ENCODE data around the gene TMEM198.
A peak's percentile ranks its signal among the peaks of the same experiment; 100 is the strongest.

Gene TMEM198

GRCh38 chr2:219509780-219510511, 33.9 kb upstream of the TMEM198 start:
- Histone ChIP-seq H3K27ac (ENCODE audit: low read length) (no peak overlapping the region), H3K36me3 (ENCODE audit: control insufficient read depth in 2 of 2, insufficient read depth in 2 of 2, low read length in 2 of 2) (peaks cover 7 to 9% of the 10 kb centered on the region in 2 donors), H3K4me1 (ENCODE audit: control insufficient read depth, insufficient read depth, low read length) (peaks cover 17% of the 10 kb centered on the region), H3K27me3 (ENCODE audit: control insufficient read depth in 1 of 2, insufficient read depth in 2 of 2, low read length in 2 of 2) (peaks cover 10 to 11% of the 10 kb centered on the region in 2 donors), H3K4me3 (ENCODE audit: low read length in 2 of 2) (peak overlapping the region; percentile 47 to 60), H3K9me3 (ENCODE audit: control insufficient read depth in 2 of 2, low read length in 2 of 2) (no peaks in the 10 kb centered on the region), H3K9ac (ENCODE audit: low read length in 2 of 2) (no peak overlapping the region)

- no peaks in the 10 kb centered on the region for H3K9me3 ChIP-seq (ENCODE audit: control insufficient read depth in 2 of 2, low read length in 2 of 2)
- peaks cover 7% of the 10 kb centered on the region in 2 donors for H3K36me3 ChIP-seq (ENCODE audit: control insufficient read depth in 2 of 2, insufficient read depth in 2 of 2, low read length in 2 of 2)
- no peak overlapping the region for H3K9ac ChIP-seq (ENCODE audit: low read length in 2 of 2)
- peaks cover 10 to 13% of the 10 kb centered on the region in 2 donors for H3K27me3 ChIP-seq (ENCODE audit: control insufficient read depth in 1 of 2, insufficient read depth in 2 of 2, low read length in 2 of 2)
- H3K27ac ChIP-seq (ENCODE audit: low read length), result no peak overlapping the region
- H3K4me1 ChIP-seq (ENCODE audit: control insufficient read depth, insufficient read depth, low read length), result peaks cover 17% of the 10 kb centered on the region
- peak overlapping the region in 1 of 2 donors; percentile 60 for H3K4me3 ChIP-seq (ENCODE audit: low read length in 2 of 2)
Observed at GRCh38 chr2:219510512-219511135, 33.2 kb upstream of the TMEM198 start.

GRCh38 chr2:219511547-219512325, 32.1 kb upstream of the TMEM198 start:
- Histone ChIP-seq H3K4me1 (ENCODE audit: control insufficient read depth, insufficient read depth, low read length) (peaks cover 17% of the 10 kb centered on the region), H3K4me3 (ENCODE audit: low read length in 2 of 2) (no peak overlapping the region), H3K9me3 (ENCODE audit: control insufficient read depth in 2 of 2, low read length in 2 of 2) (no peaks in the 10 kb centered on the region), H3K27ac (ENCODE audit: low read length) (no peak overlapping the region), H3K27me3 (ENCODE audit: control insufficient read depth in 1 of 2, insufficient read depth in 2 of 2, low read length in 2 of 2) (peaks cover 13 to 15% of the 10 kb centered on the region in 2 donors), H3K36me3 (ENCODE audit: control insufficient read depth in 2 of 2, insufficient read depth in 2 of 2, low read length in 2 of 2) (peaks cover 0 to 1% of the 10 kb centered on the region in 2 donors), H3K9ac (ENCODE audit: low read length in 2 of 2) (no peak overlapping the region)

- H3K4me3 ChIP-seq (ENCODE audit: low read length in 2 of 2), result no peak overlapping the region
- no peak overlapping the region for H3K27ac ChIP-seq (ENCODE audit: low read length)
- no peaks in the 10 kb centered on the region for H3K36me3 ChIP-seq (ENCODE audit: control insufficient read depth in 2 of 2, insufficient read depth in 2 of 2, low read length in 2 of 2)
- H3K9me3 ChIP-seq (ENCODE audit: control insufficient read depth in 2 of 2, low read length in 2 of 2), result no peaks in the 10 kb centered on the region
- peaks cover 17% of the 10 kb centered on the region for H3K4me1 ChIP-seq (ENCODE audit: control insufficient read depth, insufficient read depth, low read length)
- H3K27me3 ChIP-seq (ENCODE audit: control insufficient read depth in 1 of 2, insufficient read depth in 2 of 2, low read length in 2 of 2), result peaks cover 13 to 14% of the 10 kb centered on the region in 2 donors
- no peak overlapping the region for H3K9ac ChIP-seq (ENCODE audit: low read length in 2 of 2)
Observed at GRCh38 chr2:219512524-219513216, 31.2 kb upstream of the TMEM198 start.

GRCh38 chr2:219513787-219514186, 30.0 kb upstream of the TMEM198 start:
- H3K36me3 ChIP-seq (ENCODE audit: control insufficient read depth in 2 of 2, insufficient read depth in 2 of 2, low read length in 2 of 2), result no peaks in the 10 kb centered on the region
- peaks cover 17% of the 10 kb centered on the region for H3K4me1 ChIP-seq (ENCODE audit: control insufficient read depth, insufficient read depth, low read length)
- H3K9me3 ChIP-seq (ENCODE audit: control insufficient read depth in 2 of 2, low read length in 2 of 2), result no peaks in the 10 kb centered on the region
- H3K4me3 ChIP-seq (ENCODE audit: low read length in 2 of 2), result no peak overlapping the region
- H3K9ac ChIP-seq (ENCODE audit: low read length in 2 of 2), result no peak overlapping the region
- peaks cover 10 to 13% of the 10 kb centered on the region in 2 donors for H3K27me3 ChIP-seq (ENCODE audit: control insufficient read depth in 1 of 2, insufficient read depth in 2 of 2, low read length in 2 of 2)
- H3K27ac ChIP-seq (ENCODE audit: low read length), result no peak overlapping the region

- Histone ChIP-seq H3K4me3 (ENCODE audit: low read length in 2 of 2) (no peak within 1 kb of the TSS), H3K9me3 (ENCODE audit: control insufficient read depth in 2 of 2, low read length in 2 of 2) (no peaks in the 10 kb centered on the region), H3K36me3 (ENCODE audit: control insufficient read depth in 2 of 2, insufficient read depth in 2 of 2, low read length in 2 of 2) (no peaks in the 10 kb centered on the region), H3K4me1 (ENCODE audit: control insufficient read depth, insufficient read depth, low read length) (peaks cover 17% of the 10 kb centered on the region), H3K27me3 (ENCODE audit: control insufficient read depth in 1 of 2, insufficient read depth in 2 of 2, low read length in 2 of 2) (peaks cover 10 to 13% of the 10 kb centered on the region in 2 donors), H3K27ac (ENCODE audit: low read length) (no peak within 1 kb of the TSS), H3K9ac (ENCODE audit: low read length in 2 of 2) (no peak within 1 kb of the TSS)
Observed at GRCh38 chr2:219514196-219514761, 29.5 kb upstream of the TMEM198 start, which contains the start of gene ASIC4. Gene ASIC4 (plus strand): TSS chr2:219514482. CDS start chr2:219514725, 243 bp downstream.

- Histone ChIP-seq H3K27me3 (ENCODE audit: control insufficient read depth in 1 of 2, insufficient read depth in 2 of 2, low read length in 2 of 2) (peaks cover 8 to 13% of the 10 kb centered on the region in 2 donors), H3K9me3 (ENCODE audit: control insufficient read depth in 2 of 2, low read length in 2 of 2) (no peaks in the 10 kb centered on the region), H3K4me1 (ENCODE audit: control insufficient read depth, insufficient read depth, low read length) (peaks cover 12% of the 10 kb centered on the region), H3K27ac (ENCODE audit: low read length) (no peak overlapping the region), H3K9ac (ENCODE audit: low read length in 2 of 2) (no peak overlapping the region), H3K36me3 (ENCODE audit: control insufficient read depth in 2 of 2, insufficient read depth in 2 of 2, low read length in 2 of 2) (no peaks in the 10 kb centered on the region), H3K4me3 (ENCODE audit: low read length in 2 of 2) (no peak overlapping the region)
Observed at GRCh38 chr2:219514836-219515235, 29.0 kb upstream of the TMEM198 start.

GRCh38 chr2:219515874-219516629, 27.8 kb upstream of the TMEM198 start:
- H3K4me3 ChIP-seq (ENCODE audit: low read length in 2 of 2), result no peak overlapping the region
- no peaks in the 10 kb centered on the region for H3K36me3 ChIP-seq (ENCODE audit: control insufficient read depth in 2 of 2, insufficient read depth in 2 of 2, low read length in 2 of 2)
- H3K27me3 ChIP-seq (ENCODE audit: control insufficient read depth in 1 of 2, insufficient read depth in 2 of 2, low read length in 2 of 2), result peaks cover 8 to 13% of the 10 kb centered on the region in 2 donors
- H3K27ac ChIP-seq (ENCODE audit: low read length), result no peak overlapping the region
- peaks cover 6% of the 10 kb centered on the region for H3K4me1 ChIP-seq (ENCODE audit: control insufficient read depth, insufficient read depth, low read length)
- H3K9ac ChIP-seq (ENCODE audit: low read length in 2 of 2), result no peak overlapping the region
- H3K9me3 ChIP-seq (ENCODE audit: control insufficient read depth in 2 of 2, low read length in 2 of 2), result no peaks in the 10 kb centered on the region

GRCh38 chr2:219516888-219517287, 26.9 kb upstream of the TMEM198 start:
- Histone ChIP-seq H3K36me3 (ENCODE audit: control insufficient read depth in 2 of 2, insufficient read depth in 2 of 2, low read length in 2 of 2) (no peaks in the 10 kb centered on the region), H3K9me3 (ENCODE audit: control insufficient read depth in 2 of 2, low read length in 2 of 2) (no peaks in the 10 kb centered on the region), H3K4me1 (ENCODE audit: control insufficient read depth, insufficient read depth, low read length) (peaks cover 11% of the 10 kb centered on the region), H3K27ac (ENCODE audit: low read length) (no peak overlapping the region), H3K27me3 (ENCODE audit: control insufficient read depth in 1 of 2, insufficient read depth in 2 of 2, low read length in 2 of 2) (peaks cover 8 to 14% of the 10 kb centered on the region in 2 donors), H3K9ac (ENCODE audit: low read length in 2 of 2) (no peak overlapping the region), H3K4me3 (ENCODE audit: low read length in 2 of 2) (no peak overlapping the region)

Data from stomach smooth muscle (tissue), 2 donors.